Skin epidermis (tissue), 12 donors: Measurements from ENCODE around the gene C4A.
"Not testable (repeated sequence)": the region's sequence is repeated elsewhere in the genome, so short reads cannot be mapped to it uniquely, and the experiment has no call there.

Experiments used
- H3K27ac ChIP-seq, 21 experiments: fragments of 200-600 bp; sonication (generic) in 11 of 21; one replicate each; pipeline ENCODE4 v1.5.0; 2020; ENCODE audit warnings: mild to moderate bottlenecking in 3 of 21, inconsistent platforms in 2 of 21, moderate library complexity in 2 of 21
- H3K4me3 ChIP-seq, 7 experiments: fragments of 200-600 bp; sonication (generic) in 2 of 7; one replicate each; pipeline ENCODE4 v1.5.0; 2020; ENCODE audit warnings: inconsistent platforms in 2 of 7, mild to moderate bottlenecking in 2 of 7, moderate library complexity in 1 of 7

C4A gene

DNA sequence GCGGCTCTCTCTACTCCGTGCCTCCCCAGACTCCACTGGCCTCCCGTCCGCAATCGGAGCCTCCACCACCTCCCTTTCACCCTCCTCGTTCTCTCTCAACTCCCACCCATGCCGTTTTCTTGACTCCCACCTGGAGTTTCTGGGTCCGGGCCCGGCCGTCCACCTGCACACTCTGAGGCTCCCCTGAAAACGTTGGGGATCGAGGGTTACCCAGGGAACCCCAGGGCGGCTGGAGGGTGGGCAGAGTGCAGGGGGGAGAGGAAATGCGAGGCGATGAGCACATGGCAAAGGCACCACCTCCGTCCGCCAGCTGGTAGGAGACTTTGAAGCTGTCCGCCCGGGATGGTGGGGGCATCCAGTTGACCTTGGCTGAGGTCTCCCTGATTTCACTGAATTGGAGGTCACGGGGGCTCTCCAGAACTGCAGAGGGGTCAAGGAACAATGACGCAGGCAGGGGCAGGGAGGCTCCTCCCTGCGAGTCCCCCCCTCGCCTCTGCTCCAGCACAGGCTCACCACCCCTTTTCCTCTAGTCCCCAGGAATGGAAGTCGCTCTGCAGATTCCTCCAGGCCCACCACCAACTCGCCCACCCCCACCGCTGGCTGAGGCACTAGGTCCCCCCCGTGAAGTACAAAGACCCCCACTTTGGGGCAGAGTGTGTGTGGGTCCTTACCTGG is 29.1 kb downstream of the C4A start:
- not testable (repeated sequence) for H3K27ac ChIP-seq, H3K4me3 ChIP-seq

DNA sequence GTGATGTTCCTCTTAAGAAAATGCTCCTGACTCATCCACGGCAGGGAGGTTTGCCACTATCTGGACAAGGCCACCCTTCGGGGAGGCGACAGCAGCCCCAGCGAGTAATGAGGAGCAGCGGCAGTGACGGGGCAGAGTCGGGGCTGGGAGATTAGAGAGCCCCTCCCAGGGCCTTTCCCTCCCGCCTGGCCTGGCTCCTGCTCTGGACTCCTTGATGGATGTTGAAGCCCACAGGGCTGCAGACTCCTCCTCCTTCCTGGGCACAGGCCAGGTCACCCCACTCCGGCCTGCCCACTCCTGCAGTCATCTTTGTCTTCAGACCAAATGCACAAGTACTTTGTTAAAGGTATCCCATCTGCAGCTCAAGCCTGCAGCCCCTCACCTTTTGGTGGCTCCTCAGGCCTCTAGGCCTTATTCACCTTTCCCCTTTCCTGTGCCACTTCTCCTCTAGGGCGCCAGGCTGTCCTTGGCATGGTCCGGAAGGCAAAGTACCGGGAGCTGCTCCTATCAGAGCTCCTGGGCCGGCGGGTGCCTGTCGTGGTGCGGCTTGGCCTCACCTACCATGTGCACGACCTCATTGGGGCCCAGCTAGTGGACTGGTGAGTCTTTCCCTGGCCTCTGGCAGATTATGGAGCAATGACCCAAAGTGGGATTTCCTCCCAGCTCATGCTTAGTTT is 31.2 kb downstream of the C4A start:
- H3K4me3 ChIP-seq, H3K27ac ChIP-seq: not testable (repeated sequence)

DNA sequence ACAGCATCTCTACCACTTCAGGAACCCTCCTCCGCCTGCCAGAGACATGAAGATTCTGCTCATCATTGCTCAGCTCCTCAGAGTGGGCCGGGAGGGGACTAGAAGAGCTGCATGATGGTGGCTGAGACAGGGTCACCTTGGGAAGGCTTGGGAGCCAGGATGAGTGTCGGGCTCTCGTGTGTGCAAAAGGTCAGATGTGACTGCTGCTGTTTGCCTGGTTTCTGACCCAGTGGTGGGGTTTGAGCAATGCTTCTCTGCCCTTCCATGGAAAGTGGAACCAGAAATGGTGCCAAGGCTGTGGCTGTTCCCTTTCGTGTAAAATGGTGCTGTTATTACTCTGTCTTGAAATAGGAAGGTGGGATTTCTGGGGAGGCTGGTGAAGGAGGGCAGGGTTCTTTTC is 31.9 kb downstream of the C4A start:
- H3K4me3 ChIP-seq, H3K27ac ChIP-seq: not testable (repeated sequence)

DNA sequence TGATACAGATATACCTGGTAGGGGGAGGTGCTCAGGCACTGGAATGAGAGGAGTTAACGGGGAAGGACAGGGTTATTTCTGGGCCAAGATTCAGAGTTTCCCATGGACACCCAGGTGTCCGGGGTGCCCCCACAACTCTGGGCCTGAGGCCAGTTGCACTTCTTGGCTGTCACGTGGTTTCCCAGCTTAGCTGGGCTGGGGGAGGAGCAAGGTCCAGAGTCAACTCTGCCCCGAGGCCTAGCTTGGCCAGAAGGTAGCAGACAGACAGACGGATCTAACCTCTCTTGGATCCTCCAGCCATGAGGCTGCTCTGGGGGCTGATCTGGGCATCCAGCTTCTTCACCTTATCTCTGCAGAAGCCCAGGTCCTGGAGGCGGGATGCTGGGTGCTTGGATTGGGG is 32.7 kb downstream of the C4A start, which contains the start of gene C4B:
TSS of gene C4B (plus strand) at position 249 of the 400 bp plus-strand sequence. CDS start at position 300, 51 bp downstream.
- H3K4me3 ChIP-seq, H3K27ac ChIP-seq: not testable (repeated sequence)

- not testable (repeated sequence) for H3K4me3 ChIP-seq, H3K27ac ChIP-seq
These were observed 40.2 kb downstream of the C4A start for GRCh38 chr6:32022100-32022499.

GRCh38 chr6:32028631-32029030 is 46.8 kb downstream of the C4A start:
- not testable (repeated sequence) for H3K27ac ChIP-seq, H3K4me3 ChIP-seq

DNA sequence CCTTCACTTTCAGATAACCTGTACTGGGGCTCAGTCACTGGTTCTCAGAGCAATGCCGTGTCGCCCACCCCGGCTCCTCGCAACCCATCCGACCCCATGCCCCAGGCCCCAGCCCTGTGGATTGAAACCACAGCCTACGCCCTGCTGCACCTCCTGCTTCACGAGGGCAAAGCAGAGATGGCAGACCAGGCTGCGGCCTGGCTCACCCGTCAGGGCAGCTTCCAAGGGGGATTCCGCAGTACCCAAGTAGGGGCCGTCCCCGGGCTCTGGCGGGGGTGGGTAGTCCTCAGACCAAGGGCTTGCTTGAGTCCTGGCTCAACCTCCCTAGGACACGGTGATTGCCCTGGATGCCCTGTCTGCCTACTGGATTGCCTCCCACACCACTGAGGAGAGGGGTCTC is 47.7 kb downstream of the C4A start:
- not testable (repeated sequence) for H3K4me3 ChIP-seq, H3K27ac ChIP-seq

- H3K27ac ChIP-seq, H3K4me3 ChIP-seq: not testable (repeated sequence)
These were observed 53.6 kb downstream of the C4A start for GRCh38 chr6:32035283-32036013.

GRCh38 chr6:32037136-32037535 is 55.3 kb downstream of the C4A start:
- H3K27ac ChIP-seq, H3K4me3 ChIP-seq: not testable (repeated sequence)

GRCh38 chr6:32037598-32038524 is 56.0 kb downstream of the C4A start, which contains the start of gene CYP21A2:
CYP21A2 (plus strand) TSS chr6:32038415; CDS start chr6:32038423, 8 bp downstream.
- not testable (repeated sequence) for H3K4me3 ChIP-seq, H3K27ac ChIP-seq

DNA sequence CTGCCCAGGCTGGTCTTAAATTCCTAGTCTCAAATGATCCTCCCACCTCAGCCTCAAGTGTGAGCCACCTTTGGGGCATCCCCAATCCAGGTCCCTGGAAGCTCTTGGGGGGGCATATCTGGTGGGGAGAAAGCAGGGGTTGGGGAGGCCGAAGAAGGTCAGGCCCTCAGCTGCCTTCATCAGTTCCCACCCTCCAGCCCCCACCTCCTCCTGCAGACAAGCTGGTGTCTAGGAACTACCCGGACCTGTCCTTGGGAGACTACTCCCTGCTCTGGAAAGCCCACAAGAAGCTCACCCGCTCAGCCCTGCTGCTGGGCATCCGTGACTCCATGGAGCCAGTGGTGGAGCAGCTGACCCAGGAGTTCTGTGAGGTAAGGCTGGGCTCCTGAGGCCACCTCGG is 57.0 kb downstream of the C4A start:
- not testable (repeated sequence) for H3K27ac ChIP-seq, H3K4me3 ChIP-seq

DNA sequence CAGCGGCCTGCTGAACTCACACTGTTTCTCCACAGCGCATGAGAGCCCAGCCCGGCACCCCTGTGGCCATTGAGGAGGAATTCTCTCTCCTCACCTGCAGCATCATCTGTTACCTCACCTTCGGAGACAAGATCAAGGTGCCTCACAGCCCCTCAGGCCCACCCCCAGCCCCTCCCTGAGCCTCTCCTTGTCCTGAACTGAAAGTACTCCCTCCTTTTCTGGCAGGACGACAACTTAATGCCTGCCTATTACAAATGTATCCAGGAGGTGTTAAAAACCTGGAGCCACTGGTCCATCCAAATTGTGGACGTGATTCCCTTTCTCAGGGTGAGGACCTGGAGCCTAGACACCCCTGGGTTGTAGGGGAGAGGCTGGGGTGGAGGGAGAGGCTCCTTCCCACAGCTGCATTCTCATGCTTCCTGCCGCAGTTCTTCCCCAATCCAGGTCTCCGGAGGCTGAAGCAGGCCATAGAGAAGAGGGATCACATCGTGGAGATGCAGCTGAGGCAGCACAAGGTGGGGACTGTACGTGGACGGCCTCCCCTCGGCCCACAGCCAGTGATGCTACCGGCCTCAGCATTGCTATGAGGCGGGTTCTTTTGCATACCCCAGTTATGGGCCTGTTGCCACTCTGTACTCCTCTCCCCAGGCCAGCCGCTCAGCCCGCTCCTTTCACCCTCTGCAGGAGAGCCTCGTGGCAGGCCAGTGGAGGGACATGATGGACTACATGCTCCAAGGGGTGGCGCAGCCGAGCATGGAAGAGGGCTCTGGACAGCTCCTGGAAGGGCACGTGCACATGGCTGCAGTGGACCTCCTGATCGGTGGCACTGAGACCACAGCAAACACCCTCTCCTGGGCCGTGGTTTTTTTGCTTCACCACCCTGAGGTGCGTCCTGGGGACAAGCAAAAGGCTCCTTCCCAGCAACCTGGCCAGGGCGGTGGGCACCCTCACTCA is 57.7 kb downstream of the C4A start:
- H3K27ac ChIP-seq, H3K4me3 ChIP-seq: not testable (repeated sequence)

DNA sequence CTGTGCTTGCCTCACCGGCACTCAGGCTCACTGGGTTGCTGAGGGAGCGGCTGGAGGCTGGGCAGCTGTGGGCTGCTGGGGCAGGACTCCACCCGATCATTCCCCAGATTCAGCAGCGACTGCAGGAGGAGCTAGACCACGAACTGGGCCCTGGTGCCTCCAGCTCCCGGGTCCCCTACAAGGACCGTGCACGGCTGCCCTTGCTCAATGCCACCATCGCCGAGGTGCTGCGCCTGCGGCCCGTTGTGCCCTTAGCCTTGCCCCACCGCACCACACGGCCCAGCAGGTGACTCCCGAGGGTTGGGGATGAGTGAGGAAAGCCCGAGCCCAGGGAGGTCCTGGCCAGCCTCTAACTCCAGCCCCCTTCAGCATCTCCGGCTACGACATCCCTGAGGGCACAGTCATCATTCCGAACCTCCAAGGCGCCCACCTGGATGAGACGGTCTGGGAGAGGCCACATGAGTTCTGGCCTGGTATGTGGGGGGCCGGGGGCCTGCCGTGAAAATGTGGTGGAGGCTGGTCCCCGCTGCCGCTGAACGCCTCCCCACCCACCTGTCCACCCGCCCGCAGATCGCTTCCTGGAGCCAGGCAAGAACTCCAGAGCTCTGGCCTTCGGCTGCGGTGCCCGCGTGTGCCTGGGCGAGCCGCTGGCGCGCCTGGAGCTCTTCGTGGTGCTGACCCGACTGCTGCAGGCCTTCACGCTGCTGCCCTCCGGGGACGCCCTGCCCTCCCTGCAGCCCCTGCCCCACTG is 58.6 kb downstream of the C4A start:
- not testable (repeated sequence) for H3K27ac ChIP-seq

GRCh38 chr6:32041050-32041321 is 59.1 kb downstream of the C4A start:
- not testable (repeated sequence) for H3K4me3 ChIP-seq, H3K27ac ChIP-seq

More for the DNA sequence above, 58.6 kb downstream of the C4A start:
- H3K4me3 ChIP-seq, result not testable (repeated sequence)

DNA sequence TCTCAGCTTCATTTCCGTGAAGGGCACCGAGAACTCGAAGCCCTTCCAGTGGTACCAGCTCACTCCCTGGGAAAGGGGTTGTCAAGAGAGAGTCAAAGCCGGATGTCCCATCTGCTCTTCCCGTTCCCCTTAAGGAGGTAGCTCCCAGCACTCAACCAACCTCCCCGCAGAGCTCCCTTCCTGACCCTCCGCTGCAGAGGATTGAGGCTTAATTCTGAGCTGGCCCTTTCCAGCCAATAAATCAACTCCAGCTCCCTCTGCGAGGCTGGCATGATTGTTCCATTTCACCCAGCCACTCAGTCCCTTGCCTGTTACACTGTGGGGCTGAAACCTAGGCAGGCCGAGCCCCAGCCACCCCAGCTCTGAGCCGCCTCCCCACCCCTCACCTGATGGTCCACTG is 59.5 kb downstream of the C4A start:
- not testable (repeated sequence) for H3K4me3 ChIP-seq, H3K27ac ChIP-seq

GRCh38 chr6:32042276-32042675 is 60.4 kb downstream of the C4A start:
- not testable (repeated sequence) for H3K4me3 ChIP-seq, H3K27ac ChIP-seq

GRCh38 chr6:32043589-32044380 is 61.9 kb downstream of the C4A start:
- not testable (repeated sequence) for H3K27ac ChIP-seq, H3K4me3 ChIP-seq
